Caco-2 (cell line): ENCODE data around the gene NDUFA12. TPM values are rescaled to one million over a fixed set of nuclear protein-coding genes. Genes with fewer than 3 reads are reported as not detected.

Source experiments
- BruUV-seq: library from RNA; stranded (reverse); fragments of 400-500 nt; replicated peaks from 2 replicates; lab custom pipeline; 2021; lab: Mats Ljungman, UMichigan
- CTCF ChIA-PET: fragments of 300-600 bp; sonication (Branson Sonifier 250); formaldehyde crosslinking; loops from one replicate; lab custom pipeline; 2022; ENCODE audit warnings: antibody characterized with exemption; lab: Charles Lee
- POLR2A ChIA-PET: fragments of 300-600 bp; sonication (Branson Sonifier 250); formaldehyde crosslinking; loops from one replicate; lab custom pipeline; 2022; ENCODE audit warnings: antibody characterized with exemption; lab: Charles Lee
- DNase-seq, 2 experiments: peaks; one replicate each; pipeline versions ENCODE4 v3.0.0 to v3.0.0-alpha.2; 2020 to 2022
- H3K27me3 ChIP-seq: replicated peaks from 2 replicates; pipeline ENCODE4 v1.6.0; 2011; ENCODE audit warnings: low read length; ENCODE audit not compliant: control insufficient read depth, insufficient read depth
- H3K36me3 ChIP-seq: 2 replicates; pipeline ENCODE4 v1.5.1; 2011; ENCODE audit warnings: low read length; ENCODE audit not compliant: control insufficient read depth, insufficient read depth
- H3K4me1 ChIP-seq: fragments of 250-450 bp; sonication (Bioruptor Pico); 2 replicates; pipeline ENCODE4 v1.5.1; 2020; ENCODE audit warnings: mild to moderate bottlenecking
- H3K4me3 ChIP-seq: 2 replicates; pipeline ENCODE4 v1.5.1; 2011; ENCODE audit warnings: low read depth, mild to moderate bottlenecking, control low read depth, low read length
- H3K9me3 ChIP-seq: fragments of 250-450 bp; sonication (Bioruptor Pico); 2 replicates; pipeline ENCODE4 v1.5.1; 2020; ENCODE audit warnings: mild to moderate bottlenecking, moderate library complexity
- H3K27ac Mint-ChIP-seq: one replicate; pipeline ENCODE4 v1.8.0; 2022; ENCODE audit warnings: mixed read lengths; ENCODE audit not compliant: unreplicated experiment
- H3K27me3 Mint-ChIP-seq: one replicate; pipeline ENCODE4 v1.8.0; 2022; ENCODE audit warnings: mixed read lengths; ENCODE audit not compliant: insufficient read depth, unreplicated experiment
- H3K36me3 Mint-ChIP-seq: one replicate; pipeline ENCODE4 v1.8.0; 2022; ENCODE audit warnings: mild to moderate bottlenecking, mixed read lengths; ENCODE audit not compliant: insufficient read depth, unreplicated experiment
- H3K4me1 Mint-ChIP-seq: one replicate; pipeline ENCODE4 v1.8.0; 2022; ENCODE audit warnings: low read depth, mixed read lengths; ENCODE audit not compliant: unreplicated experiment
- H3K4me3 Mint-ChIP-seq: one replicate; pipeline ENCODE4 v1.8.0; 2022; ENCODE audit warnings: mild to moderate bottlenecking, moderate library complexity, mixed read lengths; ENCODE audit not compliant: unreplicated experiment
- H3K9me3 Mint-ChIP-seq: one replicate; pipeline ENCODE4 v1.8.0; 2022; ENCODE audit warnings: mixed read lengths; ENCODE audit not compliant: unreplicated experiment
- CTCF ChIP-seq, 2 experiments: fragments of 200-600 bp in 1 of 2; IDR thresholded peaks; 1 replicate in 1 of 2; 2 replicates in 1 of 2; pipeline versions ENCODE4 v1.5.1 to v1.8.0; 2011 to 2022; ENCODE audit warnings: antibody characterized with exemption in 1 of 2, control low read depth in 1 of 2, inconsistent platforms in 1 of 2, low read depth in 1 of 2, low read length in 1 of 2, mild to moderate bottlenecking in 1 of 2, moderate library complexity in 1 of 2; ENCODE audit not compliant: insufficient read depth in 1 of 2, severe bottlenecking in 1 of 2, unreplicated experiment in 1 of 2
- intact Hi-C: fragments of 100-400 bp; cut with micrococcal nuclease; formaldehyde crosslinking; loops from one replicate; pipeline ENCODE4 v1.10.0; 2022; ENCODE audit not compliant: unreplicated experiment
- total RNA-seq: library from RNA; stranded (reverse); gene quantifications from 2 replicates; pipeline ENCODE4 v1.2.3, GENCODE V29; 2022

Gene NDUFA12
- total RNA-seq, 1 experiment from 2014 or later: 131 TPM

DNA sequence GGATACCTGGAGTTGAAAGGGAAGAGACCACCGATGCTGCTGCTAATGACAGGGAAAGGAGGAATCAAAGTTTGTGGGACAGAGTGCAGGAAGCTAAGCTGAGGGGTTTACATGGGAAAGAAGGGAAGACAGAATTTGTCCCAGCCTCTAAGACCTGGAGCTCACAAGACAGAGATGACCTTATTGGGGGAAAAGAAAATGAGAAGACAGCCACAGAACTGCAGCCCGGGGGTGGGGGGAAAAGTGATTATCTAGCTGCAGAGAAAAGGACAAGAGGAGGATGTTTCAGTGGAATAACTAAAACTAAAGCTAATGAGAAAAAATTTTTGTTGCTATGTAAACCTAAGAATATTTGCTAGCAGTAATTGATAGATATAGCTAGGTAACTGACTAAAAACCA lies 30.7 kb downstream of the NDUFA12 start:
- POLR2A ChIA-PET: interaction anchor here (0.7 kb wide), 1 partner anchor 31 kb away, joined by 3 read pairs; no protein-coding TSS in a partner anchor
- TF ChIP-seq CTCF (IDR thresholded peaks at IDR 0.05; ENCODE audit: insufficient read depth in 1 of 2, low read depth in 1 of 2, low read length in 1 of 2, severe bottlenecking in 1 of 2, unreplicated experiment in 1 of 2): no peak
- Mint-ChIP-seq H3K27ac (no peak overlapping the region), H3K9me3 (no peaks in the 10 kb centered on the region), H3K4me3 (no peak overlapping the region), H3K27me3 (no peaks in the 10 kb centered on the region), H3K4me1 (no peaks in the 10 kb centered on the region), H3K36me3 (no peaks in the 10 kb centered on the region)
- CTCF ChIA-PET: interaction anchor here (0.6 kb wide), 1 partner anchor 59 kb away, joined by 3 read pairs; no protein-coding TSS in a partner anchor
- no peak overlapping the region for H3K4me3 ChIP-seq
- H3K36me3 ChIP-seq: no peaks in the 10 kb centered on the region
- intact Hi-C loops: no loop called here
- no peak for DNase-seq
- H3K4me1 ChIP-seq: no peaks in the 10 kb centered on the region
- BruUV-seq: no TSS peak
- H3K9me3 ChIP-seq: no peaks in the 10 kb centered on the region
- no peaks in the 10 kb centered on the region for H3K27me3 ChIP-seq

DNA sequence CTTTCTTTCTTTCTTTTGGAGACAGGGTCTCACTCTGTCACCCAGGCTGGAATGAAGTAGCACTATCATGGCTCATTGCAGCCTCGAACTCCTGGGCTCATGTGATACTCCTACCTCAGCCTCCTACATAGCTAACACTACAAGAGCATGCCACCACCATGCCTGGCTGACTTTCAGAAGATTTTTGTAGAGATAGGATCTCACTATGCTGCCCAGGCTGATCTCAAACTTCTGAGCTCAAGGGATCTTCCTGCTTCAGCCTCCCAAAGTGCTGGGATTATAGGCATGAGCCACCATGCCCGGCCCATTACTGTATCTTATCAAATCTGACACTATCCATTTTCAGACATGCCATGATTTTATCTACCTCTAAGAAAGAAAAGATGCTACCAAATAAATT lies 31.6 kb downstream of the NDUFA12 start:
- BruUV-seq: no TSS peak
- Mint-ChIP-seq H3K4me1 (no peaks in the 10 kb centered on the region), H3K4me3 (no peak overlapping the region), H3K9me3 (no peaks in the 10 kb centered on the region), H3K27ac (no peak overlapping the region), H3K27me3 (no peaks in the 10 kb centered on the region), H3K36me3 (no peaks in the 10 kb centered on the region)
- Histone ChIP-seq H3K9me3 (no peaks in the 10 kb centered on the region), H3K27me3 (no peaks in the 10 kb centered on the region), H3K4me1 (no peaks in the 10 kb centered on the region), H3K36me3 (no peaks in the 10 kb centered on the region), H3K4me3 (no peak overlapping the region)
- DNase-seq: no peak
- TF ChIP-seq CTCF (IDR thresholded peaks at IDR 0.05; ENCODE audit: insufficient read depth in 1 of 2, low read depth in 1 of 2, low read length in 1 of 2, severe bottlenecking in 1 of 2, unreplicated experiment in 1 of 2): no peak
- intact Hi-C loops: no loop called here
- ChIA-PET POLR2A (no interaction called here), CTCF (no interaction called here)

DNA sequence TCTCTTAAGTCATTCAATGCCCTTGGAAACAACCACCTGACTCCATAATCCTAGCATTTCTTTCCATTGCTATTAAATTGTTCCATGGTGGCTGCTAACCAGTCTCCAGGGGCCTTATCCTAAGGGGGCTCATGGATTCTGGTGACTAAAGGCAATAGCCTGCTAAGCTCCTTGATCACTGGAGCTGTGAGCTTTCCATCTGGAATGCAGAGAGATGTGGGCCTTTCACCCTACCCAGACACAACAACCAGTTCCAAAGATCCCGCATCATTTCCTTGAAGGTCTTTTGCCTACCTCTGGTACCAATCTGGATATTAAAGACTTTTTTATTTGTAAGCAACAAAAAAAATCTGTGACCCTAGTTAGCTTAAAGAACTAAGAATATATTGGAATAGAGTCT lies 32.9 kb downstream of the NDUFA12 start:
- H3K27me3 ChIP-seq: no peaks in the 10 kb centered on the region
- Mint-ChIP-seq H3K27ac (no peak overlapping the region), H3K27me3 (no peaks in the 10 kb centered on the region), H3K9me3 (no peaks in the 10 kb centered on the region), H3K36me3 (no peaks in the 10 kb centered on the region), H3K4me3 (no peak overlapping the region), H3K4me1 (no peaks in the 10 kb centered on the region)
- no peak for DNase-seq
- no peaks in the 10 kb centered on the region for H3K4me1 ChIP-seq
- TF ChIP-seq CTCF (IDR thresholded peaks at IDR 0.05; ENCODE audit: insufficient read depth in 1 of 2, low read depth in 1 of 2, low read length in 1 of 2, severe bottlenecking in 1 of 2, unreplicated experiment in 1 of 2): no peak
- intact Hi-C loops: no loop called here
- no TSS peak for BruUV-seq
- no peak overlapping the region for H3K4me3 ChIP-seq
- H3K36me3 ChIP-seq: no peaks in the 10 kb centered on the region
- ChIA-PET CTCF (no interaction called here), POLR2A (no interaction called here)
- no peaks in the 10 kb centered on the region for H3K9me3 ChIP-seq
